LNCaP clone FGC (cell line): ENCODE data around the gene OXNAD1.

Experiments
- DNase-seq: peaks from one replicate; pipeline ENCODE4 v3.0.0-alpha.2; 2011; ENCODE audit warnings: low read depth
- H3K4me3 ChIP-seq: 2 replicates; pipeline ENCODE4 v1.5.1; 2011; ENCODE audit warnings: mild to moderate bottlenecking, low read depth, low read length, control low read depth
- TF ChIP-seq, protein P1 (sequence below): IDR thresholded peaks from 2 replicates; pipeline ENCODE4 v1.5.1; 2012; ENCODE audit warnings: mild to moderate bottlenecking; ENCODE audit not compliant: control insufficient read depth, insufficient read depth; ENCODE audit errors: extremely low read depth

OXNAD1 gene

DNA sequence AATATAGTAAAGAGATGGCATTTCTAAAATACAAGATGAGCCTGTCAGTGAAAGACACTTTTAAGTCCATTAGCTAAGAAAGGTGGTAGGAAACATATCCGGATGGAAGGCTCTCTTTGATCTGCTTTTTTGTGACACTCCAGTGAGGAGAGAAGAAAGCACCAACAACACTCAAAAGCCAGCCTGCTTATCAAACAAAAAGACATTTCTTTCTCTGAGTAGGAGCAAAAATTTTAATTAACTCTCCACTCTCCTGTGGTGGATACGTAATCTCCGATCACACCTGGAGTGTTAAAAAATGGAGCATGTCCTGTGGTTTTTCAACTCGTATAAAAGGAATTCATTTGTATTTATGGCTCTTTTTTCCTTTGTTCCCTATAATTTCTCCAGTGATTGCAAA is 65.3 kb downstream of the OXNAD1 start:
- no peak overlapping the region for H3K4me3 ChIP-seq
- TF ChIP-seq, protein P1, sequence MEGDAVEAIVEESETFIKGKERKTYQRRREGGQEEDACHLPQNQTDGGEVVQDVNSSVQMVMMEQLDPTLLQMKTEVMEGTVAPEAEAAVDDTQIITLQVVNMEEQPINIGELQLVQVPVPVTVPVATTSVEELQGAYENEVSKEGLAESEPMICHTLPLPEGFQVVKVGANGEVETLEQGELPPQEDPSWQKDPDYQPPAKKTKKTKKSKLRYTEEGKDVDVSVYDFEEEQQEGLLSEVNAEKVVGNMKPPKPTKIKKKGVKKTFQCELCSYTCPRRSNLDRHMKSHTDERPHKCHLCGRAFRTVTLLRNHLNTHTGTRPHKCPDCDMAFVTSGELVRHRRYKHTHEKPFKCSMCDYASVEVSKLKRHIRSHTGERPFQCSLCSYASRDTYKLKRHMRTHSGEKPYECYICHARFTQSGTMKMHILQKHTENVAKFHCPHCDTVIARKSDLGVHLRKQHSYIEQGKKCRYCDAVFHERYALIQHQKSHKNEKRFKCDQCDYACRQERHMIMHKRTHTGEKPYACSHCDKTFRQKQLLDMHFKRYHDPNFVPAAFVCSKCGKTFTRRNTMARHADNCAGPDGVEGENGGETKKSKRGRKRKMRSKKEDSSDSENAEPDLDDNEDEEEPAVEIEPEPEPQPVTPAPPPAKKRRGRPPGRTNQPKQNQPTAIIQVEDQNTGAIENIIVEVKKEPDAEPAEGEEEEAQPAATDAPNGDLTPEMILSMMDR = no peak
- no peak for DNase-seq

DNA sequence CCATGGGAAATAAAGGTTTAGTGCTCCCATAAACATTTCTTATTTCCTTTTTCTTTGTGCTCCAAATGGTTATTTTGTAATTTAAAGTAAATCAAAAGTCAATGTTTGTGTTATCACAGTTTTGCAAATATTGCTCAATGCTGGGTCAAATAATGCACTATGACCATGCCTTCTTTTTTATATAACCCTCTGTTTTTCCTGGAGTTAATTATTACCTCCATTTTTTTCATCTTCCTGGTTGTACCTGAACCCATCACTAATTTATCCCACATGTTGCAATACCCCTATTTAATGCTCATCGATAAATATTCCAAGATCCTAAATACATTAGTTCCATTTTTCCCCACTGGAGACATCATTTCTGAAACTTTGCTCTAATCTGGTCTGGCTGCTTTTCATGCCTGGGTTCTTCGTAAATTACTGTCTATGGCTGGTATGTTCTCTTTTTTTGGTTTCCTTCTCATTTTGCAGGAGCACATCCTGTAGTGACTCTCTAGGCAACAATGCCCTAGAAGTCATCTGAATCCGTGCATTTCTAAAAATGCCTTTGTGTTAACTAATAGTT is 66.4 kb downstream of the OXNAD1 start:
- H3K4me3 ChIP-seq = no peak overlapping the region
- no peak for DNase-seq
- TF ChIP-seq, protein P1 = no peak

DNA sequence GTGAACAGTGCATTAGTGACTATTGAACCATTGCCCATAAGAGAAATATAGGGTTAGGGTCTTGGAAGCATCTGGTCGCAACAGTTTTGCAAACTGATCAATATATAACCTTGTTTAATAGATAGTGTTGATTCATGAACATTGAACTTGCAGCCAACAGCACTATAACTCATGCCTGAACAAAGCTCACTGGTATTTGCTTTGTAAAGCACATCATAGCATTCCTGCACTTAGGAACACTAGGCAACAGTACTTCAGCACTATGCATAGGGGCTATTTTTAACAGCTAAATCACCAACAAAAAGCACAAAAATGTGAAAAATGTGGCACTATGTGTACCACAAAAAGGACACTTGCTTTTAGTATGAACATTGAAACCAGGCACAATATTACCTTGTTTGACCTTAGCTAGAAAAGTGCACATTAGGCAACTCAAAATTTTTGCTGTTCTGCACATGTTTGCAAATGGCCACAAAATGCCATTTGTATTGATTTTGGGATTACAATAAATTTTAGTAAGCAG is 68.0 kb downstream of the OXNAD1 start:
- H3K4me3 ChIP-seq = no peak overlapping the region
- DNase-seq = no peak

DNA sequence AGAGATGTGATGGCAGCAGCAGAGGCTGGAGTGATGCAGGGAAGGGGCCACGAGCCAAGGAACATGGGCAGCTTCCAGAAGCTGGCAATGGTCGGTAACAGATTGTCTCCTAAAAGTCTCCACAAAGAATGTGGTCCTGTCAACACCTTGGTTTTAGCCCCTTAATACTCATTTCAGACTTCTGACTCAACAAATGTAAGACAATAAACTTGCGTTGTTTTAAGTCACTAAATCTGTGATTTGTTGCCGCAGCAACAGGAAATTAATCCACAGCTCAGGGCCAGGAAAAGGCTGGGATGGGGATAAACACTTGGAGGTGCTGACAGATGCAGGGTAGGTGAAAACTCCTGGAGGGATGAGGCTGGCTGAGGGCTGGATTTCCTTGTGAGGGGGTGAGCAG is 69.9 kb downstream of the OXNAD1 start:
- no peak overlapping the region for H3K4me3 ChIP-seq
- no peak for DNase-seq
- TF ChIP-seq, protein P1 = no peak

More for the DNA sequence above, 68.0 kb downstream of the OXNAD1 start:
- TF ChIP-seq, protein P1 = no peak

DNA sequence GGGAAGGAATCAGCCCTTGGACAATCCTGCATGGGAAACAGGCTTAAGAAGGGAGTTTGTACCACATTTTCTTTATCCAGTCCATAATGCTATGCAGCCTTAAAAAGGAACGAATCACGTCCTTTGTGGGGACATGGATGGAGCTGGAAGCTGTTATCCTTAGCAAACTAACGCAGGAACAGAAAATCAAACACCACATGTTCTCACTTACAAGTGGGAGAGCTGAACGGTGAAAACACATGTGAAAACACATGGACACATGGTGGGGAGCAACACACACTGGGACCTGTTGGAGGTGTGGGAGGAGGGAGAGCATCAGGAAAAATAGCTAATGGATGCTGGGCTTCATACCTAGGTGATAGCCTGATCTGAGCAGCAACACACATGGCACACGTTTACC is 70.3 kb downstream of the OXNAD1 start:
- no peak overlapping the region for H3K4me3 ChIP-seq
- TF ChIP-seq, protein P1 = no peak
- DNase-seq = no peak

DNA sequence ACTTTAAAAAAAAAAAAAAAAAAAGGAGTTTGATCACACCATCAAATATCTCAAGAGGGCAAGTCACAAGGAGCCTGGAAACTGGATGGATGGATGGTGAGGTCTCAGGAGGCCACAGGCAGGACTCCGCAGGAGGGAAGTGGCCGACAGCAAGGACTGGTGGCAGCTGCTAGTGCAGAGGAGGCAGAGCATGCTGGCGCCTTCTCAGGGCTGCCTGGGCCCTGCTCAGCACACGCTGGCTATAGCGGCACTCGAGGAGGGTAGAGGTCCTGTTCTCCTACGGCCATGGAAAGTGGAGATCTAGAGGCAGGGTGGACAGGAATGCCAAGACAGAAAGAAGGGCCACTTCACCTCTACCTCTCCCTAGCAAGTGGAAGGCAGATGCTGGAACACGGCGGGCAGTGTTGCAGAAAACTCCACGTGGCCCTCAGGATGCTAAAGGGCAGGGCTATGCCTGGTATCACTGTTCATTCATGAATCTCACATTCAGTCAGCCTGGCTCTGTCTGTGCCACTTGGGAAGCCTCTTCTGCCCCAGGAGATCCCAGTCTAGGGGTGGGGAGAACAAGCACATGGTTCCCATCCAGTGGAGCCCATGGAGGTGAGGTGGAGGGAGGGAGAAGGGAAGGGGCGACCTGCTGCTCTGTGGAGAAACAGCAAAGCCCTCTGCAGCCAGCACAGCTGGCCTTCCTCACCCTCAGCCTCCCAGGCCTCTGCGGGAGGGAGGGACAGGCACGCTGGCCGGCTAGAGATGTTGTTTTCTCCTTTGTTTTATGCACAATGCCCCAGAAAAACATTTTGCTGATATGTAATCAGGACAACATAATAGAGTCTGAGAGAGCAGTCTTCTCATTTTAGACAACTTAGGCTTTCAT is 71.0 kb downstream of the OXNAD1 start:
- no peak overlapping the region for H3K4me3 ChIP-seq
- DNase-seq = no peak
- TF ChIP-seq, protein P1 = no peak
